ENCODE measurements around the gene CDKAL1.

The CDKAL1 gene

GRCh38 chr6:20850686-20851416, 316.6 kb downstream of the CDKAL1 start:
- DNase-seq: no peak

- no peak for DNase-seq
These were observed 317.5 kb downstream of the CDKAL1 start for GRCh38 chr6:20851795-20852194.

- DNase-seq: no peak
These were observed 319.6 kb downstream of the CDKAL1 start for GRCh38 chr6:20853828-20854227.

GRCh38 chr6:20856681-20857288, 322.5 kb downstream of the CDKAL1 start:
- DNase-seq: no peak

GRCh38 chr6:20861481-20861880, 327.2 kb downstream of the CDKAL1 start:
- no peak for DNase-seq

- DNase-seq: no peak
These were observed 331.8 kb downstream of the CDKAL1 start for GRCh38 chr6:20866036-20866435.

GRCh38 chr6:20866935-20867703, 332.9 kb downstream of the CDKAL1 start:
- DNase-seq: no peak

- DNase-seq: peak; percentile 75
These were observed 334.3 kb downstream of the CDKAL1 start for GRCh38 chr6:20868397-20869096.

- no peak for DNase-seq
These were observed 335.8 kb downstream of the CDKAL1 start for GRCh38 chr6:20870021-20870420.

- DNase-seq: no peak
These were observed 336.2 kb downstream of the CDKAL1 start for GRCh38 chr6:20870493-20870892.

- no peak for DNase-seq
These were observed 339.4 kb downstream of the CDKAL1 start for GRCh38 chr6:20873425-20874190.

GRCh38 chr6:20875369-20875963, 341.2 kb downstream of the CDKAL1 start:
- peak; percentile 49 for DNase-seq

- DNase-seq: no peak
These were observed 341.8 kb downstream of the CDKAL1 start for GRCh38 chr6:20876036-20876435.

- DNase-seq: no peak
These were observed 342.3 kb downstream of the CDKAL1 start for GRCh38 chr6:20876561-20876960.

- no peak for DNase-seq
These were observed 343.0 kb downstream of the CDKAL1 start for GRCh38 chr6:20877008-20877937.

GRCh38 chr6:20879121-20879520, 344.9 kb downstream of the CDKAL1 start:
- DNase-seq: no peak

- no peak for DNase-seq
These were observed 345.3 kb downstream of the CDKAL1 start for GRCh38 chr6:20879526-20879925.

- DNase-seq: no peak
These were observed 347.1 kb downstream of the CDKAL1 start for GRCh38 chr6:20881365-20881764.

- DNase-seq: no peak
These were observed 347.8 kb downstream of the CDKAL1 start for GRCh38 chr6:20882014-20882413.

GRCh38 chr6:20885076-20885475, 350.8 kb downstream of the CDKAL1 start:
- DNase-seq: no peak

GRCh38 chr6:20891161-20891560, 356.9 kb downstream of the CDKAL1 start:
- no peak for DNase-seq
